GM21737 (cell line): ENCODE data around the gene CD300C.
"Not testable (repeated sequence)": the region's sequence is repeated elsewhere in the genome, so short reads cannot be mapped to it uniquely, and the experiment has no call there.

ENCODE experiments used
- ATAC-seq: cut with Tn5 transposase; IDR thresholded peaks from one replicate; pipeline ENCODE4 v1.9.1; 2021; ENCODE audit warnings: mild to moderate bottlenecking, moderate library complexity; ENCODE audit not compliant: unreplicated experiment

The CD300C gene

GRCh38 chr17:74545843-74546230 lies at the start of gene CD300C:
TSS of gene CD300C (minus strand) at chr17:74546115. CDS start at chr17:74545782, 333 bp downstream.
- no peak for ATAC-seq

GRCh38 chr17:74595037-74595750 lies 49.3 kb upstream of the CD300C start:
- no peak for ATAC-seq

GRCh38 chr17:74592087-74592990 lies 46.4 kb upstream of the CD300C start, which contains the start of gene CD300LD:
TSS of gene CD300LD (minus strand) at chr17:74592283. CDS start at chr17:74592202, 81 bp downstream.
- no peak for ATAC-seq

- ATAC-seq: no peak
Observed at GRCh38 chr17:74591503-74591902, 45.6 kb upstream of the CD300C start.

- no peak for ATAC-seq
Observed at GRCh38 chr17:74585711-74586110, 39.8 kb upstream of the CD300C start.

GRCh38 chr17:74584292-74585060 lies 38.6 kb upstream of the CD300C start:
- no peak for ATAC-seq

- no peak for ATAC-seq
Observed at GRCh38 chr17:74582633-74583032, 36.7 kb upstream of the CD300C start.

- ATAC-seq: no peak
Observed at GRCh38 chr17:74579900-74580299, 34.0 kb upstream of the CD300C start.

- ATAC-seq: no peak
Observed at GRCh38 chr17:74578979-74579378, 33.1 kb upstream of the CD300C start.

GRCh38 chr17:74574489-74575142 lies 28.7 kb upstream of the CD300C start:
- no peak for ATAC-seq

- ATAC-seq: not testable (repeated sequence)
Observed at GRCh38 chr17:74573635-74574034, 27.7 kb upstream of the CD300C start.

GRCh38 chr17:74573169-74573568 lies 27.3 kb upstream of the CD300C start:
- no peak for ATAC-seq

- no peak for ATAC-seq
Observed at GRCh38 chr17:74571621-74572270, 25.8 kb upstream of the CD300C start.

GRCh38 chr17:74569020-74570003 lies 23.4 kb upstream of the CD300C start:
- ATAC-seq: no peak

GRCh38 chr17:74568106-74568873 lies 22.4 kb upstream of the CD300C start:
- ATAC-seq: no peak

GRCh38 chr17:74567397-74567796 lies 21.5 kb upstream of the CD300C start, which contains the start of gene CD300H:
TSS of gene CD300H (minus strand) at chr17:74567509.
- no peak for ATAC-seq

- ATAC-seq: no peak
Observed at GRCh38 chr17:74566132-74566753, 20.3 kb upstream of the CD300C start.

- no peak for ATAC-seq
Observed at GRCh38 chr17:74565126-74565525, 19.2 kb upstream of the CD300C start.
